Ovary (tissue), 3 donors: Measurements from ENCODE around the gene UBR3.

Experiments used
- POLR2A ChIP-seq: fragments of 450-650 bp; IDR thresholded peaks from one replicate; pipeline ENCODE4 v1.6.1; 2017; ENCODE audit warnings: antibody characterized with exemption, mild to moderate bottlenecking, moderate library complexity
- TF ChIP-seq, protein P1 (sequence below), 3 donors: fragments of 450-650 bp in 2 of 3; fragments of 200-600 bp in 1 of 3; IDR thresholded peaks; one replicate each; pipeline versions ENCODE4 v1.5.1 to v1.8.0; 2016 to 2022; ENCODE audit warnings: antibody characterized with exemption in 3 of 3, mild to moderate bottlenecking in 1 of 3
- donor health status: DM: no; HTN: no; CAD: no.

DNA sequence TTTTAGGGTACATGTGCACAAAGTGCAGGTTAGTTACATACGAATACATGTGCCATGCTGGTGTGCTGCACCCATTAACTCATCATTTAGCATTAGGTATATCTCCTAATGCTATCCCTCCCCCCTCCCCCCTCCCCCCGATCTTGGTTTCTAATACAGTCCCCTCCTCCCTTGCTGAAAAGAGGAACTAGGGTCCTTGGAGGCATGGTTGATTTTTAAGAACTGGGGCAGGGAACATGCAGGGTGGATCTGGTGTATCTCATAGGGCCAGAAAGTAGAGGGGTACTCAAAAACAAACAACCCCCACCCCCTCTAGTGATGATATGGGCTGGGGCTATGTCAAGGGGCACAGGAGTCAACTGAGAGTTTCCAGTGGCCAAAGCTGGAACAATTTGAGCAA lies 153.4 kb downstream of the UBR3 start:
- TF ChIP-seq, protein P1, sequence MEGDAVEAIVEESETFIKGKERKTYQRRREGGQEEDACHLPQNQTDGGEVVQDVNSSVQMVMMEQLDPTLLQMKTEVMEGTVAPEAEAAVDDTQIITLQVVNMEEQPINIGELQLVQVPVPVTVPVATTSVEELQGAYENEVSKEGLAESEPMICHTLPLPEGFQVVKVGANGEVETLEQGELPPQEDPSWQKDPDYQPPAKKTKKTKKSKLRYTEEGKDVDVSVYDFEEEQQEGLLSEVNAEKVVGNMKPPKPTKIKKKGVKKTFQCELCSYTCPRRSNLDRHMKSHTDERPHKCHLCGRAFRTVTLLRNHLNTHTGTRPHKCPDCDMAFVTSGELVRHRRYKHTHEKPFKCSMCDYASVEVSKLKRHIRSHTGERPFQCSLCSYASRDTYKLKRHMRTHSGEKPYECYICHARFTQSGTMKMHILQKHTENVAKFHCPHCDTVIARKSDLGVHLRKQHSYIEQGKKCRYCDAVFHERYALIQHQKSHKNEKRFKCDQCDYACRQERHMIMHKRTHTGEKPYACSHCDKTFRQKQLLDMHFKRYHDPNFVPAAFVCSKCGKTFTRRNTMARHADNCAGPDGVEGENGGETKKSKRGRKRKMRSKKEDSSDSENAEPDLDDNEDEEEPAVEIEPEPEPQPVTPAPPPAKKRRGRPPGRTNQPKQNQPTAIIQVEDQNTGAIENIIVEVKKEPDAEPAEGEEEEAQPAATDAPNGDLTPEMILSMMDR (IDR thresholded peaks at IDR 0.05): no peak
- no peak for TF ChIP-seq POLR2A
